NB4 (cell line): ENCODE results near the gene PCDHB3.
"Not testable (repeated sequence)": the region's sequence is repeated elsewhere in the genome, so short reads cannot be mapped to it uniquely, and the experiment has no call there.

Experiments used
- DNase-seq: peaks from one replicate; pipeline ENCODE4 v3.0.0; 2010; ENCODE audit warnings: low read depth
- H3K4me3 ChIP-seq: one replicate; pipeline ENCODE4 v1.5.1; 2011; ENCODE audit warnings: mild to moderate bottlenecking, low read depth, low read length, moderate library complexity
- MAX ChIP-seq: IDR thresholded peaks from 2 replicates; pipeline ENCODE4 v1.6.1; 2011; ENCODE audit warnings: low read depth, low read length
- MYC ChIP-seq: IDR thresholded peaks from 2 replicates; pipeline ENCODE4 v1.6.1; 2011; ENCODE audit warnings: low read depth, low read length
- POLR2A ChIP-seq: IDR thresholded peaks from 2 replicates; pipeline ENCODE4 v1.6.1; 2011; ENCODE audit warnings: mild to moderate bottlenecking; ENCODE audit not compliant: insufficient read length; ENCODE audit errors: extremely low read depth
- TF ChIP-seq, protein P1 (sequence below): IDR thresholded peaks from one replicate; pipeline ENCODE4 v1.5.1; 2012; ENCODE audit warnings: low read depth, low read length

The PCDHB3 gene

DNA sequence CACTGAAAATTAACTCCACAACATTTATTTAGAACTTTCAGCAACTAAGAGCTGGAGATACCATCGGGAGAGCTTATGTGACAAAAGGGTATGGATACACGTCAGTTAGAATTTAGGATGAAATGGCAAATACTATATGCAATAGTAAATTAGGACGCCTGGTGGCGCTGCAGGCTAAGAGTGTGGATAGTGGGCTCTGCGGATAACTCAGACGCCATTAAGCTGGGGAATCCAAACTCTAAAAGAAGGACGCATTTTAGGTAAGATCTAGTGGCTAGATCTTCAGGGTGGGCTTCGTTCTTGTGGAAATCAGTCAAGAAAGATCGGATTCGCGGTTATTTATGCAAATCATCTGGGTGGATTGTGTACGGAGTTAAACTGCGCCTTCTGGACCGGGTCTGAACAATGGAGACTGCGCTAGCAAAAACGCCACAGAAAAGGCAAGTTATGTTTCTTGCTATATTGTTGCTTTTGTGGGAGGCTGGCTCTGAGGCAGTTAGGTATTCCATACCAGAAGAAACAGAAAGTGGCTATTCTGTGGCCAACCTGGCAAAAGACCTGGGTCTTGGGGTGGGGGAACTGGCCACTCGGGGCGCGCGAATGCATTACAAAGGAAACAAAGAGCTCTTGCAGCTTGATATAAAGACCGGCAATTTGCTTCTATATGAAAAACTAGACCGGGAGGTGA is 34.9 kb downstream of the PCDHB3 start, which contains the start of gene PCDHB5:
Gene PCDHB5 (plus strand): TSS at position 177 of the 688 bp plus-strand sequence. CDS start 229 bp downstream, at position 406.
- H3K4me3 ChIP-seq, result no peak within 1 kb of the TSS
- DNase-seq, result peak; percentile 12
- TF ChIP-seq, protein P1, sequence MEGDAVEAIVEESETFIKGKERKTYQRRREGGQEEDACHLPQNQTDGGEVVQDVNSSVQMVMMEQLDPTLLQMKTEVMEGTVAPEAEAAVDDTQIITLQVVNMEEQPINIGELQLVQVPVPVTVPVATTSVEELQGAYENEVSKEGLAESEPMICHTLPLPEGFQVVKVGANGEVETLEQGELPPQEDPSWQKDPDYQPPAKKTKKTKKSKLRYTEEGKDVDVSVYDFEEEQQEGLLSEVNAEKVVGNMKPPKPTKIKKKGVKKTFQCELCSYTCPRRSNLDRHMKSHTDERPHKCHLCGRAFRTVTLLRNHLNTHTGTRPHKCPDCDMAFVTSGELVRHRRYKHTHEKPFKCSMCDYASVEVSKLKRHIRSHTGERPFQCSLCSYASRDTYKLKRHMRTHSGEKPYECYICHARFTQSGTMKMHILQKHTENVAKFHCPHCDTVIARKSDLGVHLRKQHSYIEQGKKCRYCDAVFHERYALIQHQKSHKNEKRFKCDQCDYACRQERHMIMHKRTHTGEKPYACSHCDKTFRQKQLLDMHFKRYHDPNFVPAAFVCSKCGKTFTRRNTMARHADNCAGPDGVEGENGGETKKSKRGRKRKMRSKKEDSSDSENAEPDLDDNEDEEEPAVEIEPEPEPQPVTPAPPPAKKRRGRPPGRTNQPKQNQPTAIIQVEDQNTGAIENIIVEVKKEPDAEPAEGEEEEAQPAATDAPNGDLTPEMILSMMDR, result peak; percentile 32
- no peak for TF ChIP-seq POLR2A

DNA sequence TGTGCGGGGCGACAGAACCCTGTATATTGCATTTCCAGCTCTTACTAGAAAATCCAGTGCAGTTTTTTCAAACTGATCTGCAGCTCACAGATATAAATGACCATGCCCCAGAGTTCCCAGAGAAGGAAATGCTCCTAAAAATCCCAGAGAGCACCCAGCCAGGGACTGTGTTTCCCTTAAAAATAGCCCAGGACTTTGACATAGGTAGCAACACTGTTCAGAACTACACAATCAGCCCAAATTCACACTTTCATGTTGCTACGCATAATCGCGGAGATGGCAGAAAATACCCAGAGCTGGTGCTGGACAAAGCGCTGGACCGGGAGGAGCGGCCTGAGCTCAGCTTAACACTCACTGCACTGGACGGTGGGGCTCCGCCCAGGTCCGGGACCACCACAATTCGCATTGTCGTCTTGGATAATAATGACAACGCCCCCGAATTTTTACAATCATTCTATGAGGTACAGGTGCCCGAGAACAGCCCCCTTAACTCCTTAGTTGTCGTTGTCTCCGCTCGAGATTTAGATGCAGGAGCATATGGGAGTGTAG is 35.5 kb downstream of the PCDHB3 start:
- no peak for DNase-seq
- no peak overlapping the region for H3K4me3 ChIP-seq
- TF ChIP-seq MAX (no peak), MYC (no peak), POLR2A (no peak)
- TF ChIP-seq, protein P1, result no peak

- DNase-seq, H3K4me3 ChIP-seq: not testable (repeated sequence)
Measured at GRCh38 chr5:141137346-141137745, 37.1 kb downstream of the PCDHB3 start.

DNA sequence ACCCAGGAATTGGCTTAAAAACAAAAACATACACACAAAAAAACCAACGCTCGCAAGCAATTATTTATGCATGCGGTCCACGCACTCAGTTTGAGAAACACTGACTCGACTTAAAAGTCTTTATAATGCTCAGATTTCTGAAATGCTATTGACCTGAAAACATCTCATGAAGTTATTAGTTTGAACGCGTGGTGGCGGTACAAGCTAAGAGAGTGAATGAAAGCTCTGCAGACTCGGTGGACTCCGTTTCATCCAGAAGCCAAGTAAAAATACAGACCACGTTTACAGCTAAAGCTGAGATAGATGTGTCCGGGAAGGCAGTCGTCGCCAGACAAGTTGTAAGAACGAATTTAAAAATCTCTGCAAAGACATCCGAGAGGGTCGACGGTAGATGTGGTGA is 49.5 kb downstream of the PCDHB3 start, which contains the start of gene PCDHB6:
Gene PCDHB6 (plus strand): TSS at position 246 of the 400 bp plus-strand sequence. CDS start 201 bp downstream, outside the sequence.
- peak; percentile 26 for DNase-seq
- no peak within 1 kb of the TSS for H3K4me3 ChIP-seq
- no peak for TF ChIP-seq MYC
- TF ChIP-seq, protein P1, result peak; percentile 21

DNA sequence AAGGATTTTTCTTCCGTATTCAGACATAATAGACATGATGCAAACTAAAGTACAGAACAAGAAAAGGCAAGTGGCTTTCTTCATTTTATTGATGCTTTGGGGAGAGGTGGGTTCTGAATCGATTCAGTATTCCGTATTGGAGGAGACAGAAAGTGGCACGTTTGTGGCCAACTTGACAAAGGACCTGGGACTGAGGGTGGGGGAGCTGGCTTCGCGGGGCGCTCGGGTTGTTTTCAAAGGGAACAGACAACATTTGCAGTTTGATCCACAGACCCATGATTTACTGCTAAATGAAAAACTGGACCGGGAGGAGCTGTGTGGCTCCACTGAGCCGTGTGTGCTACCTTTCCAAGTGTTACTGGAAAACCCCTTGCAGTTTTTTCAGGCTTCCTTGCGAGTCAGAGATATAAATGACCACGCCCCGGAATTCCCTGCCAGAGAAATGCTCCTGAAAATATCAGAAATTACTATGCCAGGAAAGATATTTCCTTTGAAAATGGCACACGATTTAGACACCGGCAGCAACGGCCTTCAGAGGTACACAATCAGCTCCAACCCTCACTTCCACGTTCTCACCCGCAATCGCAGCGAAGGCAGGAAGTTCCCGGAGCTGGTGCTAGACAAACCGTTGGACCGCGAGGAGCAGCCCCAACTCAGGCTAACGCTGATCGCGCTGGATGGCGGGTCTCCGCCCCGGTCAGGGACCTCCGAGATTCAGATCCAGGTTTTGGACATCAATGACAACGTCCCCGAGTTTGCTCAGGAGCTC is 50.1 kb downstream of the PCDHB3 start:
- no peak for TF ChIP-seq MAX
- TF ChIP-seq MYC, result no peak
- TF ChIP-seq, protein P1, result no peak
- TF ChIP-seq POLR2A, result no peak
- no peak for DNase-seq
- H3K4me3 ChIP-seq, result no peak overlapping the region

GRCh38 chr5:141150993-141151325 is 50.7 kb downstream of the PCDHB3 start:
- no peak overlapping the region for H3K4me3 ChIP-seq
- TF ChIP-seq POLR2A (no peak), MYC (no peak), MAX (no peak)
- TF ChIP-seq, protein P1, result no peak
- no peak for DNase-seq

GRCh38 chr5:141151632-141152031 is 51.4 kb downstream of the PCDHB3 start:
- not testable (repeated sequence) for H3K4me3 ChIP-seq, DNase-seq

DNA sequence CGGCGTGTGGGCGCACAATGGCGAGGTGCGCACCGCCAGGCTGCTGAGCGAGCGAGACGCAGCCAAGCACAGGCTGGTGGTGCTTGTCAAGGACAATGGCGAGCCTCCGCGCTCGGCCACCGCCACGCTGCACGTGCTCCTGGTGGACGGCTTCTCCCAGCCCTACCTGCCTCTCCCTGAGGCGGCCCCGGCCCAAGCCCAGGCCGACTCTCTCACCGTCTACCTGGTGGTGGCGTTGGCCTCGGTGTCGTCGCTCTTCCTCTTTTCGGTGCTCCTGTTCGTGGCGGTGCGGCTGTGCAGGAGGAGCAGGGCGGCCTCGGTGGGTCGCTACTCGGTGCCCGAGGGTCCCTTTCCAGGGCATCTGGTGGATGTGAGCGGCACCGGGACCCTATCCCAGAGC is 51.8 kb downstream of the PCDHB3 start:
- H3K4me3 ChIP-seq, DNase-seq: not testable (repeated sequence)
